H1 (cell line): Measurements from ENCODE around the gene MBTPS2. TPM values are rescaled to one million over a fixed set of nuclear protein-coding genes. Genes with fewer than 3 reads are reported as not detected.

Experiments used
- CTCF ChIA-PET: fragments of 300-600 bp; sonication (Branson Sonifier 250); formaldehyde crosslinking; loops from one replicate; lab custom pipeline; 2021; ENCODE audit not compliant: partially characterized antibody; lab: Charles Lee
- POLR2A ChIA-PET: fragments of 300-600 bp; sonication (Branson Sonifier 250); formaldehyde crosslinking; loops from one replicate; lab custom pipeline; 2021; ENCODE audit warnings: inconsistent platforms; ENCODE audit not compliant: partially characterized antibody; lab: Charles Lee
- DNase-seq, 2 experiments: peaks; one replicate each; pipeline versions ENCODE4 v3.0.0 to v3.0.0-alpha.2; 2010 to 2022; ENCODE audit warnings: low spot score in 2 of 2, low read depth in 1 of 2, mixed read lengths in 1 of 2
- FAIRE-seq: peaks from 2 replicates; lab custom pipeline; 2011; peaks lifted over from hg19 to GRCh38; lab: Jason Lieb, UNC
- H2AFZ ChIP-seq: 2 replicates; pipeline ENCODE4 v1.8.1; 2012; ENCODE audit warnings: low read length, inconsistent platforms
- H2AK5ac ChIP-seq: 2 replicates; pipeline ENCODE4 v1.6.1; 2013; ENCODE audit warnings: low read depth, low read length
- H2BK120ac ChIP-seq: replicated peaks from 2 replicates; pipeline ENCODE3; 2013; ENCODE audit warnings: low read depth, low read length, inconsistent platforms
- H2BK12ac ChIP-seq: 2 replicates; pipeline ENCODE4 v1.6.1; 2013; ENCODE audit warnings: low read depth, low read length
- H2BK15ac ChIP-seq: 2 replicates; pipeline ENCODE4 v1.6.1; 2013; ENCODE audit warnings: low read length
- H2BK20ac ChIP-seq: 2 replicates; pipeline ENCODE4 v1.6.1; 2013; ENCODE audit warnings: low read length
- H2BK5ac ChIP-seq: 2 replicates; pipeline ENCODE4 v1.6.1; 2013; ENCODE audit warnings: low read depth, low read length
- H3K14ac ChIP-seq: 2 replicates; pipeline ENCODE4 v1.6.1; 2013; ENCODE audit warnings: inconsistent platforms; ENCODE audit not compliant: insufficient read length
- H3K18ac ChIP-seq: 2 replicates; pipeline ENCODE4 v1.6.1; 2013; ENCODE audit warnings: low read length; ENCODE audit errors: extremely low read depth
- H3K23ac ChIP-seq: 2 replicates; pipeline ENCODE4 v1.6.1; 2013; ENCODE audit warnings: inconsistent platforms; ENCODE audit not compliant: insufficient read length
- H3K23me2 ChIP-seq: 2 replicates; pipeline ENCODE4 v1.6.1; 2013; ENCODE audit warnings: low read depth, low read length
- H3K27ac ChIP-seq: 2 replicates; pipeline ENCODE4 v1.6.1; 2011; ENCODE audit warnings: low read depth, low read length, inconsistent platforms
- H3K27me3 ChIP-seq, 4 experiments: replicated peaks in 1 of 4; 1 replicate in 1 of 4; 2 replicates in 3 of 4; pipeline versions ENCODE4 v1.6.1 to v1.8.1; 2011 to 2013; ENCODE audit warnings: low read length in 3 of 4, mild to moderate bottlenecking in 3 of 4, inconsistent platforms in 2 of 4, mixed read lengths in 2 of 4, moderate library complexity in 1 of 4; ENCODE audit not compliant: control insufficient read depth in 3 of 4, insufficient read depth in 3 of 4; ENCODE audit errors: extremely low read depth in 1 of 4
- H3K36me3 ChIP-seq, 4 experiments: 2 replicates each; pipeline versions ENCODE4 v1.6.1 to v1.8.1; 2011 to 2013; ENCODE audit warnings: mild to moderate bottlenecking in 4 of 4, low read length in 3 of 4, moderate library complexity in 2 of 4, control low read depth in 1 of 4, inconsistent platforms in 1 of 4; ENCODE audit not compliant: insufficient read depth in 4 of 4, control insufficient read depth in 2 of 4
- H3K4ac ChIP-seq: replicated peaks from 2 replicates; pipeline ENCODE3; 2013; ENCODE audit warnings: low read length, low read depth, mixed read lengths, inconsistent platforms; ENCODE audit not compliant: insufficient read length
- H3K4me1 ChIP-seq, 4 experiments: replicated peaks in 1 of 4; 1 replicate in 1 of 4; 2 replicates in 3 of 4; pipeline versions ENCODE4 v1.6.1 to v1.8.1; 2011 to 2013; ENCODE audit warnings: low read length in 3 of 4, inconsistent platforms in 2 of 4, mixed read lengths in 1 of 4; ENCODE audit not compliant: insufficient read depth in 4 of 4, control insufficient read depth in 3 of 4
- H3K4me2 ChIP-seq, 2 experiments: 2 replicates each; pipeline versions ENCODE4 v1.6.1 to v1.8.1; 2011 to 2013; ENCODE audit warnings: low read depth in 2 of 2, low read length in 2 of 2, control low read depth in 1 of 2, inconsistent platforms in 1 of 2, mild to moderate bottlenecking in 1 of 2; ENCODE audit not compliant: insufficient read depth in 1 of 2
- H3K4me3 ChIP-seq, 4 experiments: fragments of 200-600, 300-600 bp in 1 of 4; sonication (generic), shearing (Covaris generic), sonication (Bioruptor Twin) in 1 of 4; 2 replicates each; pipeline versions ENCODE4 v1.5.1 to v1.8.1; 2011 to 2016; ENCODE audit warnings: low read length in 4 of 4, low read depth in 3 of 4, control low read depth in 2 of 4, inconsistent platforms in 2 of 4, mild to moderate bottlenecking in 2 of 4, mixed read lengths in 1 of 4, moderate library complexity in 1 of 4; ENCODE audit not compliant: insufficient read depth in 2 of 4; ENCODE audit errors: extremely low read depth in 1 of 4
- H3K56ac ChIP-seq: replicated peaks from 2 replicates; pipeline ENCODE3; 2013; ENCODE audit warnings: low read depth, mild to moderate bottlenecking, mixed read lengths, low read length, inconsistent platforms; ENCODE audit not compliant: insufficient read length
- H3K79me1 ChIP-seq: 2 replicates; pipeline ENCODE4 v1.6.1; 2013; ENCODE audit warnings: low read depth, low read length, control low read depth
- H3K79me2 ChIP-seq, 2 experiments: 2 replicates each; pipeline versions ENCODE4 v1.6.1 to v1.8.1; 2012 to 2013; ENCODE audit warnings: low read length in 2 of 2, mild to moderate bottlenecking in 2 of 2, inconsistent platforms in 1 of 2; ENCODE audit not compliant: insufficient read depth in 2 of 2, control insufficient read depth in 1 of 2
- H3K9ac ChIP-seq, 4 experiments: replicated peaks in 1 of 4; 1 replicate in 1 of 4; 2 replicates in 3 of 4; pipeline versions ENCODE4 v1.6.1 to v1.8.1; 2011 to 2013; ENCODE audit warnings: low read depth in 3 of 4, low read length in 3 of 4, control low read depth in 2 of 4, mild to moderate bottlenecking in 2 of 4, moderate library complexity in 2 of 4, inconsistent platforms in 1 of 4; ENCODE audit errors: extremely low read depth in 1 of 4
- H3K9me3 ChIP-seq, 2 experiments: 2 replicates each; pipeline versions ENCODE4 v1.6.1 to v1.8.1; 2012 to 2013; ENCODE audit warnings: mild to moderate bottlenecking in 2 of 2, moderate library complexity in 2 of 2, control low read depth in 1 of 2, inconsistent platforms in 1 of 2, low read depth in 1 of 2, low read length in 1 of 2, mixed read lengths in 1 of 2; ENCODE audit not compliant: insufficient read depth in 2 of 2
- H4K20me1 ChIP-seq, 2 experiments: replicated peaks in 1 of 2; 2 replicates each; pipeline versions ENCODE3 to v1.8.1; 2011 to 2013; ENCODE audit warnings: inconsistent platforms in 2 of 2, low read length in 2 of 2, mild to moderate bottlenecking in 1 of 2; ENCODE audit not compliant: insufficient read depth in 2 of 2, control insufficient read depth in 1 of 2
- H4K5ac ChIP-seq: 2 replicates; pipeline ENCODE4 v1.6.1; 2013; ENCODE audit warnings: low read length, low read depth, mixed read lengths, inconsistent platforms; ENCODE audit not compliant: insufficient read length
- H4K8ac ChIP-seq: 2 replicates; pipeline ENCODE4 v1.8.0; 2013; ENCODE audit warnings: mild to moderate bottlenecking, moderate library complexity, low read length, inconsistent platforms; ENCODE audit not compliant: insufficient read depth; ENCODE audit errors: extremely low read depth
- H4K91ac ChIP-seq: replicated peaks from 2 replicates; pipeline ENCODE3; 2013; ENCODE audit warnings: low read length, mixed read lengths, inconsistent platforms; ENCODE audit not compliant: insufficient read length
- BACH1 ChIP-seq: IDR thresholded peaks from 2 replicates; pipeline ENCODE4 v1.6.1; 2012; ENCODE audit warnings: low read length, improper control_type of control experiment
- CBX5 ChIP-seq: fragments of 300-800, 300-1000 bp; sonication (generic); IDR thresholded peaks from 2 replicates; pipeline ENCODE4 v1.7.1; 2016; ENCODE audit warnings: antibody characterized with exemption, low read length, low read depth
- CTBP2 ChIP-seq: IDR thresholded peaks from 2 replicates; pipeline ENCODE4 v1.7.0; 2011; ENCODE audit warnings: borderline replicate concordance, mild to moderate bottlenecking, moderate library complexity, mixed read lengths, low read length; ENCODE audit not compliant: insufficient read depth, insufficient read length
- CTCF ChIP-seq, 3 experiments: IDR thresholded peaks; 1 replicate in 2 of 3; 2 replicates in 1 of 3; pipeline versions ENCODE4 v1.5.1 to v1.6.1; 2011; ENCODE audit warnings: low read length in 3 of 3, mild to moderate bottlenecking in 3 of 3, inconsistent platforms in 2 of 3, low read depth in 1 of 3, moderate library complexity in 1 of 3; ENCODE audit not compliant: insufficient read depth in 1 of 3; ENCODE audit errors: control extremely low read depth in 1 of 3
- E2F6 ChIP-seq: IDR thresholded peaks from 2 replicates; pipeline ENCODE4 v1.6.1; 2012; ENCODE audit warnings: inconsistent platforms
- JUN ChIP-seq: IDR thresholded peaks from 2 replicates; pipeline ENCODE4 v1.6.1; 2011; ENCODE audit warnings: low read depth, mild to moderate bottlenecking, improper control_type of control experiment, low read length
- SIX5 ChIP-seq: IDR thresholded peaks from 2 replicates; pipeline ENCODE4 v1.6.1; 2011; ENCODE audit warnings: mild to moderate bottlenecking, low read depth, low read length
- SP2 ChIP-seq: IDR thresholded peaks from 2 replicates; pipeline ENCODE4 v1.6.1; 2012; ENCODE audit warnings: mild to moderate bottlenecking, low read length, inconsistent platforms
- SRF ChIP-seq: IDR thresholded peaks from 2 replicates; pipeline ENCODE4 v1.6.1; 2011; ENCODE audit warnings: mild to moderate bottlenecking, low read depth, low read length, moderate library complexity
- TCF12 ChIP-seq: IDR thresholded peaks from 2 replicates; pipeline ENCODE4 v1.6.1; 2011; ENCODE audit warnings: low read depth, mild to moderate bottlenecking, low read length
- WGBS, 2 experiments: shearing (Covaris generic) in 1 of 2; methylation state at CpG; one replicate each; pipeline versions ENCODE4 v1.1.6 to v1.1.7; 2013 to 2015; ENCODE audit warnings: low lambda C conversion rate in 2 of 2, mixed read lengths in 2 of 2, inconsistent platforms in 1 of 2, low coverage in 1 of 2, missing lambda C conversion rate in 1 of 2; ENCODE audit not compliant: insufficient replicate concordance in 2 of 2, insufficient coverage in 1 of 2, insufficient read length in 1 of 2; ENCODE audit errors: extremely low coverage in 1 of 2, missing lambda C conversion rate in 1 of 2; 5-methylcytosine and 5-hydroxymethylcytosine counted together
- polyA plus RNA-seq, 7 experiments: library from polyadenylated mRNA; depleted of rRNA in 3 of 7; stranded (reverse) in 5 of 7; unstranded in 2 of 7; fragments of >200 nt in 5 of 7; fragments of 200-250 nt in 2 of 7; gene quantifications; 1 replicate in 5 of 7; 2 replicates in 1 of 7; 4 replicates in 1 of 7; pipeline versions ENCODE4 v1.2.1 to v1.2.3, GENCODE V29; 2011 to 2013; ENCODE audit warnings: missing spikeins in 2 of 7, mixed read lengths in 2 of 7
- total RNA-seq: library from RNA; stranded (reverse); fragmentation: NEBNext Ultra II Directional; extraction: Animal tissue kit (Norgen Biotek cat#: 25700); gene quantifications from 2 replicates; pipeline ENCODE4 v1.2.1, GENCODE V29; 2021

Gene MBTPS2
- total and polyA plus RNA-seq, 2 of the 8 experiments (the other 6 are each of a cell fraction or from before 2014, with no cell fraction given): 4.3 to 7.4 TPM

GRCh38 chrX:21811832-21812231 lies 27.6 kb upstream of the MBTPS2 start:
- 100% methylated on average over 1 of the region's 1 CpG; no CpG with 5 or more reads in 1 of the 2 experiments for WGBS, 2 experiments
- no peak overlapping the region for H4K8ac ChIP-seq
- no peak for FAIRE-seq
- TF ChIP-seq CBX5 (no peak), SP2 (no peak), CTCF (IDR thresholded peaks at IDR 0.05; ENCODE audit: control extremely low read depth in 1 of 3, insufficient read depth in 1 of 3, low read depth in 1 of 3, low read length in 3 of 3) (no peak), JUN (no peak), TCF12 (no peak), BACH1 (no peak), SRF (no peak), CTBP2 (no peak), SIX5 (no peak), E2F6 (no peak)

More at GRCh38 chrX:21811832-21812231, 27.6 kb upstream of the MBTPS2 start:
- 0 out of 2 replicates have a peak overlapping the region, but pooled peaks have one; percentile 41 for H2BK5ac ChIP-seq
- no peaks in the 10 kb centered on the region for H3K23me2 ChIP-seq
- H3K27me3 ChIP-seq: no peaks in the 10 kb centered on the region
- H3K9me3 ChIP-seq: peaks cover 7 to 11% of the 10 kb centered on the region in 2 experiments; a peak in 2 of 4 replicates
- H3K4ac ChIP-seq: no peak overlapping the region
- H3K36me3 ChIP-seq: 0 out of 8 replicates have a peak, but pooled peaks cover 0 to 5% (median 0%) of the 10 kb centered on the region in 4 experiments
- 0 out of 2 replicates have a peak overlapping the region, but pooled peaks have one; percentile 1 for H3K18ac ChIP-seq
- H3K56ac ChIP-seq: no peak overlapping the region
- CTCF ChIA-PET: interaction anchor here (0.8 to 2.0 kb wide), 2 partner anchors 26 to 66 kb away, joined by 5 to 7 read pairs; no protein-coding TSS in a partner anchor
- no peak overlapping the region for H2BK15ac ChIP-seq
- H4K5ac ChIP-seq: no peak overlapping the region
- H4K20me1 ChIP-seq: no peaks in the 10 kb centered on the region
- H2AK5ac ChIP-seq: no peak overlapping the region; the same call in 1 of the 2 replicates
- H3K23ac ChIP-seq: no peak overlapping the region
- peak overlapping the region; percentile 47 for H2BK120ac ChIP-seq
- no peak overlapping the region for H2AFZ ChIP-seq
- POLR2A ChIA-PET: interaction anchor here (2.1 kb wide), 1 partner anchor 11 kb away, joined by 9 read pairs; no protein-coding TSS in a partner anchor
- H3K4me2 ChIP-seq: no peak overlapping the region
- H3K4me1 ChIP-seq: peaks cover 0 to 7% (median 4%) of the 10 kb centered on the region in 4 experiments; a peak in 3 of 7 replicates
- H3K27ac ChIP-seq: 0 out of 2 replicates have a peak overlapping the region, but pooled peaks have one; percentile 52
- H2BK12ac ChIP-seq: 0 out of 2 replicates have a peak overlapping the region, but pooled peaks have one; percentile 29
- H4K91ac ChIP-seq: peak overlapping the region; percentile 34
- H3K79me2 ChIP-seq: no peaks in the 10 kb centered on the region
- H3K9ac ChIP-seq: no peak overlapping the region
- no peak overlapping the region for H3K14ac ChIP-seq
- H3K4me3 ChIP-seq: no peak overlapping the region; a peak in 1 of 8 replicates
- H3K79me1 ChIP-seq: no peaks in the 10 kb centered on the region
- H2BK20ac ChIP-seq: peak overlapping the region; percentile 64; the same call in 1 of the 2 replicates
- DNase-seq: no peak
